Measurements from ENCODE around the gene ETS1. TPM values are rescaled to one million over a fixed set of nuclear protein-coding genes. Genes with fewer than 3 reads are reported as not detected.

ETS1 gene
- total and polyA plus RNA-seq, 2 experiments from 2014 or later: 25.6 to 52.6 TPM

DNA sequence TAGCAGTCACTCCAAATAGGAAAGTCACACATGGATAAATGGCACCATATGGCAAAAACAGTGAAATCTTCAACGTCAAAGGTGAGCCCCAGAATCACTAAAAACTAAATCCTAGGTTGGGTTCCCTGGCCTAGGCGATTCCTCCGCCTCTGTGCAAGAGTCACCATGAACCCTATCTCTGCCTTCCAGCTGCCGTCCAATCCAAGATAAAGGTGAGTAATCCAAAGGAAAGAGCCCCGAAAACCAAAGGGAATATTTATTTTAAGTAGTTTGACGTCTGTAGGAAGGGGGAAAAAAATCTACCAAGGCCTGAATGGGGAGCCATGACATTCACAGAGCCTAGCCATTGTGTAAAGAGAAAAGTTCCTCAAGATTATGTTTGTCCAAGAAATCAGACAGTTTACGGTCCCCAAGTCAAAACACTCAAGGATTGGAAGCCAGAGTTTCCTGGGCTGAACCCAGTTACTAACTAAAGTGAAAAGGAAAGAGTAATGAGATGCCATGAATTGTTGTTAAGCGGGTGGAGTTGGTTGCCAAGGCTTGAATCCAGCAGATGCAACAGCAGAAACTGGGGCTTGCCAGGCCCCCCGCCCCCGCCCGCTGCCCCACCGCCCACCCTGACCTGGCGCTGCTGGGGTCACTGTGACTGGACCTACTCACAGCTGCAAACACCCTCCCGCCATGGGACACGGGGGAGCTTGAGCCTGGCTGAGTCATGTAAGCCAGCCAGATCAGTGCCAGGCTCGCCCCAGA is 39.7 kb upstream of the ETS1 start:
- Histone ChIP-seq H3K79me2 (replicated peaks; ENCODE audit: insufficient read depth) (no peaks in the 10 kb centered on the region), H4K20me1 (replicated peaks; ENCODE audit: insufficient read depth) (no peaks in the 10 kb centered on the region), H3K27ac (ENCODE audit: low read depth) (no peak overlapping the region), H2AFZ (no peak overlapping the region), H3K4me1 (ENCODE audit: insufficient read depth) (peaks cover 27% of the 10 kb centered on the region), H3K9me2 (ENCODE audit: insufficient read depth) (no peaks in the 10 kb centered on the region), H3K36me3 (ENCODE audit: insufficient read depth) (no peaks in the 10 kb centered on the region), H3F3A (replicated peaks; ENCODE audit: low read depth) (no peaks in the 10 kb centered on the region), H3K4me2 (no peak overlapping the region), H3K4me3 (no peak overlapping the region), H3K27me3 (ENCODE audit: insufficient read depth) (no peaks in the 10 kb centered on the region)
- no peak overlapping the region for H3K27ac Mint-ChIP-seq
- no peaks in the 10 kb centered on the region for H3K36me3 Mint-ChIP-seq (ENCODE audit: low read depth)
- ATAC-seq: no peak
- DNase-seq (ENCODE audit: low spot score): no peak
- no peak for TF ChIP-seq EZH2 (IDR thresholded peaks at IDR 0.05; ENCODE audit: low read depth, unreplicated experiment)
- no peak for TF ChIP-seq CREB1 (CRISPR knock-in tag; IDR thresholded peaks at IDR 0.05; ENCODE audit: low read depth)
- TF ChIP-seq JUNB (IDR thresholded peaks at IDR 0.05; ENCODE audit: unreplicated experiment): no peak
- no peak overlapping the region for H3K4me3 Mint-ChIP-seq
- peaks cover 41% of the 10 kb centered on the region for H3K4me1 Mint-ChIP-seq
- H3K9me3 Mint-ChIP-seq: no peaks in the 10 kb centered on the region
- H3K27me3 Mint-ChIP-seq (ENCODE audit: insufficient read depth, low read depth, poor library complexity): peaks cover 8% of the 10 kb centered on the region

DNA sequence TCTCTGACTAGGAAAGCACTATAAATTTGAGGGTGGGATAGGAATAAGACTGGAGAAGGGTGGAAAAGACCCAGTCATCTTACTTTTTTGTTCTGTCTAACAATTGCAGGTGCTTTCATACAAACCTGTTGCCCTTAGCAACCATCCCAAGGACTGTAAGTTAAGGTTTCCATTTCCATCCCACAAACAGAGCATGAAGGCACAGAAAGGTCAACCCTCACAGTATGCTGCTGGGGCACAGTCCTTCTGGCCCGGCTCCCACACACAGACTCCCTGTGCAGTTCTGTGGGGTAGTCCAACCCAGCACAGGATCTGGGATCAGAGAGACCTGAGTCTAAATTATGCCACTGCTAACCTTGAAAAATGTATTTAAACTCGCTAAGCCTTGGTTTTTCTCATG is 38.4 kb upstream of the ETS1 start:
- H3K9me2 ChIP-seq (ENCODE audit: insufficient read depth): no peaks in the 10 kb centered on the region
- no peaks in the 10 kb centered on the region for H3F3A ChIP-seq (replicated peaks; ENCODE audit: low read depth)
- H4K20me1 ChIP-seq (replicated peaks; ENCODE audit: insufficient read depth): no peaks in the 10 kb centered on the region
- H3K27ac Mint-ChIP-seq: no peak overlapping the region
- no peak overlapping the region for H3K4me3 ChIP-seq
- H3K9me3 Mint-ChIP-seq: no peaks in the 10 kb centered on the region
- no peaks in the 10 kb centered on the region for H3K36me3 Mint-ChIP-seq (ENCODE audit: low read depth)
- TF ChIP-seq, protein P1, sequence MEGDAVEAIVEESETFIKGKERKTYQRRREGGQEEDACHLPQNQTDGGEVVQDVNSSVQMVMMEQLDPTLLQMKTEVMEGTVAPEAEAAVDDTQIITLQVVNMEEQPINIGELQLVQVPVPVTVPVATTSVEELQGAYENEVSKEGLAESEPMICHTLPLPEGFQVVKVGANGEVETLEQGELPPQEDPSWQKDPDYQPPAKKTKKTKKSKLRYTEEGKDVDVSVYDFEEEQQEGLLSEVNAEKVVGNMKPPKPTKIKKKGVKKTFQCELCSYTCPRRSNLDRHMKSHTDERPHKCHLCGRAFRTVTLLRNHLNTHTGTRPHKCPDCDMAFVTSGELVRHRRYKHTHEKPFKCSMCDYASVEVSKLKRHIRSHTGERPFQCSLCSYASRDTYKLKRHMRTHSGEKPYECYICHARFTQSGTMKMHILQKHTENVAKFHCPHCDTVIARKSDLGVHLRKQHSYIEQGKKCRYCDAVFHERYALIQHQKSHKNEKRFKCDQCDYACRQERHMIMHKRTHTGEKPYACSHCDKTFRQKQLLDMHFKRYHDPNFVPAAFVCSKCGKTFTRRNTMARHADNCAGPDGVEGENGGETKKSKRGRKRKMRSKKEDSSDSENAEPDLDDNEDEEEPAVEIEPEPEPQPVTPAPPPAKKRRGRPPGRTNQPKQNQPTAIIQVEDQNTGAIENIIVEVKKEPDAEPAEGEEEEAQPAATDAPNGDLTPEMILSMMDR (conservative IDR thresholded peaks at IDR 0.05; ENCODE audit: low read depth in 2 of 2): no peak
- TF ChIP-seq, protein P2, sequence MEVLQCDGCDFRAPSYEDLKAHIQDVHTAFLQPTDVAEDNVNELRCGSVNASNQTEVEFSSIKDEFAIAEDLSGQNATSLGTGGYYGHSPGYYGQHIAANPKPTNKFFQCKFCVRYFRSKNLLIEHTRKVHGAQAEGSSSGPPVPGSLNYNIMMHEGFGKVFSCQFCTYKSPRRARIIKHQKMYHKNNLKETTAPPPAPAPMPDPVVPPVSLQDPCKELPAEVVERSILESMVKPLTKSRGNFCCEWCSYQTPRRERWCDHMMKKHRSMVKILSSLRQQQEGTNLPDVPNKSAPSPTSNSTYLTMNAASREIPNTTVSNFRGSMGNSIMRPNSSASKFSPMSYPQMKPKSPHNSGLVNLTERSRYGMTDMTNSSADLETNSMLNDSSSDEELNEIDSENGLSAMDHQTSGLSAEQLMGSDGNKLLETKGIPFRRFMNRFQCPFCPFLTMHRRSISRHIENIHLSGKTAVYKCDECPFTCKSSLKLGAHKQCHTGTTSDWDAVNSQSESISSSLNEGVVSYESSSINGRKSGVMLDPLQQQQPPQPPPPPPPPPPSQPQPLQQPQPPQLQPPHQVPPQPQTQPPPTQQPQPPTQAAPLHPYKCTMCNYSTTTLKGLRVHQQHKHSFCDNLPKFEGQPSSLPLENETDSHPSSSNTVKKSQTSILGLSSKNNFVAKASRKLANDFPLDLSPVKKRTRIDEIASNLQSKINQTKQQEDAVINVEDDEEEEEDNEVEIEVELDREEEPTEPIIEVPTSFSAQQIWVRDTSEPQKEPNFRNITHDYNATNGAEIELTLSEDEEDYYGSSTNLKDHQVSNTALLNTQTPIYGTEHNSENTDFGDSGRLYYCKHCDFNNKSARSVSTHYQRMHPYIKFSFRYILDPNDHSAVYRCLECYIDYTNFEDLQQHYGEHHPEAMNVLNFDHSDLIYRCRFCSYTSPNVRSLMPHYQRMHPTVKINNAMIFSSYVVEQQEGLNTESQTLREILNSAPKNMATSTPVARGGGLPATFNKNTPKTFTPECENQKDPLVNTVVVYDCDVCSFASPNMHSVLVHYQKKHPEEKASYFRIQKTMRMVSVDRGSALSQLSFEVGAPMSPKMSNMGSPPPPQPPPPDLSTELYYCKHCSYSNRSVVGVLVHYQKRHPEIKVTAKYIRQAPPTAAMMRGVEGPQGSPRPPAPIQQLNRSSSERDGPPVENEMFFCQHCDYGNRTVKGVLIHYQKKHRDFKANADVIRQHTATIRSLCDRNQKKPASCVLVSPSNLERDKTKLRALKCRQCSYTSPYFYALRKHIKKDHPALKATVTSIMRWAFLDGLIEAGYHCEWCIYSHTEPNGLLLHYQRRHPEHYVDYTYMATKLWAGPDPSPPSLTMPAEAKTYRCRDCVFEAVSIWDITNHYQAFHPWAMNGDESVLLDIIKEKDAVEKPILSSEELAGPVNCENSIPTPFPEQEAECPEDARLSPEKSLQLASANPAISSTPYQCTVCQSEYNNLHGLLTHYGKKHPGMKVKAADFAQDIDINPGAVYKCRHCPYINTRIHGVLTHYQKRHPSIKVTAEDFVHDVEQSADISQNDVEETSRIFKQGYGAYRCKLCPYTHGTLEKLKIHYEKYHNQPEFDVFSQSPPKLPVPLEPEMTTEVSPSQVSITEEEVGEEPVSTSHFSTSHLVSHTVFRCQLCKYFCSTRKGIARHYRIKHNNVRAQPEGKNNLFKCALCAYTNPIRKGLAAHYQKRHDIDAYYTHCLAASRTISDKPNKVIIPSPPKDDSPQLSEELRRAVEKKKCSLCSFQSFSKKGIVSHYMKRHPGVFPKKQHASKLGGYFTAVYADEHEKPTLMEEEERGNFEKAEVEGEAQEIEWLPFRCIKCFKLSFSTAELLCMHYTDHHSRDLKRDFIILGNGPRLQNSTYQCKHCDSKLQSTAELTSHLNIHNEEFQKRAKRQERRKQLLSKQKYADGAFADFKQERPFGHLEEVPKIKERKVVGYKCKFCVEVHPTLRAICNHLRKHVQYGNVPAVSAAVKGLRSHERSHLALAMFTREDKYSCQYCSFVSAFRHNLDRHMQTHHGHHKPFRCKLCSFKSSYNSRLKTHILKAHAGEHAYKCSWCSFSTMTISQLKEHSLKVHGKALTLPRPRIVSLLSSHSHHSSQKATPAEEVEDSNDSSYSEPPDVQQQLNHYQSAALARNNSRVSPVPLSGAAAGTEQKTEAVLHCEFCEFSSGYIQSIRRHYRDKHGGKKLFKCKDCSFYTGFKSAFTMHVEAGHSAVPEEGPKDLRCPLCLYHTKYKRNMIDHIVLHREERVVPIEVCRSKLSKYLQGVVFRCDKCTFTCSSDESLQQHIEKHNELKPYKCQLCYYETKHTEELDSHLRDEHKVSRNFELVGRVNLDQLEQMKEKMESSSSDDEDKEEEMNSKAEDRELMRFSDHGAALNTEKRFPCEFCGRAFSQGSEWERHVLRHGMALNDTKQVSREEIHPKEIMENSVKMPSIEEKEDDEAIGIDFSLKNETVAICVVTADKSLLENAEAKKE (CRISPR knock-in tag; IDR thresholded peaks at IDR 0.05): no peak
- TF ChIP-seq ZNF114 (CRISPR knock-in tag; IDR thresholded peaks at IDR 0.05) (no peak), STAT1 (IDR thresholded peaks at IDR 0.05; ENCODE audit: unreplicated experiment) (no peak)
- TF ChIP-seq, protein P3, sequence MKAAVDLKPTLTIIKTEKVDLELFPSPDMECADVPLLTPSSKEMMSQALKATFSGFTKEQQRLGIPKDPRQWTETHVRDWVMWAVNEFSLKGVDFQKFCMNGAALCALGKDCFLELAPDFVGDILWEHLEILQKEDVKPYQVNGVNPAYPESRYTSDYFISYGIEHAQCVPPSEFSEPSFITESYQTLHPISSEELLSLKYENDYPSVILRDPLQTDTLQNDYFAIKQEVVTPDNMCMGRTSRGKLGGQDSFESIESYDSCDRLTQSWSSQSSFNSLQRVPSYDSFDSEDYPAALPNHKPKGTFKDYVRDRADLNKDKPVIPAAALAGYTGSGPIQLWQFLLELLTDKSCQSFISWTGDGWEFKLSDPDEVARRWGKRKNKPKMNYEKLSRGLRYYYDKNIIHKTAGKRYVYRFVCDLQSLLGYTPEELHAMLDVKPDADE (IDR thresholded peaks at IDR 0.05): no peak
- H3K4me1 ChIP-seq (ENCODE audit: insufficient read depth): peaks cover 38% of the 10 kb centered on the region
- ATAC-seq (no peak), DNase-seq (ENCODE audit: low spot score) (no peak)
- H3K79me2 ChIP-seq (replicated peaks; ENCODE audit: insufficient read depth): no peaks in the 10 kb centered on the region
- H3K27me3 ChIP-seq (ENCODE audit: insufficient read depth): no peaks in the 10 kb centered on the region
- peak overlapping the region; percentile 63; the same call in 1 of the 2 replicates for H2AFZ ChIP-seq
- H3K27me3 Mint-ChIP-seq (ENCODE audit: insufficient read depth, low read depth, poor library complexity): peaks cover 8% of the 10 kb centered on the region
- H3K36me3 ChIP-seq (ENCODE audit: insufficient read depth): no peaks in the 10 kb centered on the region
- no peak overlapping the region for H3K4me3 Mint-ChIP-seq
- H3K27ac ChIP-seq (ENCODE audit: low read depth): no peak overlapping the region
- no peak overlapping the region for H3K4me2 ChIP-seq
- H3K4me1 Mint-ChIP-seq: peaks cover 52% of the 10 kb centered on the region
